HG03280 (cell line): Measurements from ENCODE around the gene FLNC.

Source experiments
- ATAC-seq: cut with Tn5 transposase; IDR thresholded peaks from one replicate; pipeline ENCODE4 v1.9.1; 2021; ENCODE audit warnings: mild to moderate bottlenecking, moderate library complexity; ENCODE audit not compliant: unreplicated experiment

Gene FLNC

DNA sequence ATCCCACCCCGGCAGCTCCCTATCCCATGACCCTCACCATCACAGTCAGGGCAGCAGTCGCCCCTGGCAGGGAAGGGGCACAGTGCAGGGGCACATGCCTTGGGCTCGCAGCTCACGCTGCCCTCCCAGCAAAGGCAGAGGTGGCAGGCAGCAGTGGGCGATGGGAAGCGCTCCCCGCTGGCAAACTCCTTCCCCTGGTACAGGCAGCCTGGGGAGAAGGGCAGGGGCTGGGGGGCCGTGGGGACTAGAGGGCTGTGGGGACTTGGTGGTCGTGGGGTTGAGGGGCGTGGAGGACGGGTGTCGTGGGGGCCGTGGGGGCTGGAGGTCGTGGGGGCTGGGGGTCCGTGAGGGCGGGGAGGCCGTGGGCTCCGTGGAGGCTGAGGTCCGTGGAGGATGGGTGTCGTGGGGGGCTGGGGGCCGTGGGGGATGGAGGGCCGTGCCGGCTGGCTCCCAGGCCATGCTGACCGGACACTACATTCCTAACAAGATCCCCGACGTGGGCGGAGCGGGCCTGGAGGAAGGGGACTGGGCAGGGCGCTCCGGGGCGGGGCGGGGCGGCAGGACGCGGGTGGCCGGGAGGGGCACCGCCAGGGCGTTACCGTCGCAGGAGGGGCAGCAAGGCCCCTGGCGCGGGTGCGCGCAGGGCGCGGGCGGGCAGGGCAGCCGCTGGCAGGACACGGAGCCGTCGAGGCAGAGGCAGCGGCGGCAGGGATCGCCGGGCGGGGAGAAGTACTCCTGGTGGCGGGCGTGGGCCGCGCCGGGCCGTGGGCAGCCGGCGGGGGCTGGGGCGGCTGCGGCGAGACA is 60.3 kb downstream of the FLNC start:
- ATAC-seq = no peak

DNA sequence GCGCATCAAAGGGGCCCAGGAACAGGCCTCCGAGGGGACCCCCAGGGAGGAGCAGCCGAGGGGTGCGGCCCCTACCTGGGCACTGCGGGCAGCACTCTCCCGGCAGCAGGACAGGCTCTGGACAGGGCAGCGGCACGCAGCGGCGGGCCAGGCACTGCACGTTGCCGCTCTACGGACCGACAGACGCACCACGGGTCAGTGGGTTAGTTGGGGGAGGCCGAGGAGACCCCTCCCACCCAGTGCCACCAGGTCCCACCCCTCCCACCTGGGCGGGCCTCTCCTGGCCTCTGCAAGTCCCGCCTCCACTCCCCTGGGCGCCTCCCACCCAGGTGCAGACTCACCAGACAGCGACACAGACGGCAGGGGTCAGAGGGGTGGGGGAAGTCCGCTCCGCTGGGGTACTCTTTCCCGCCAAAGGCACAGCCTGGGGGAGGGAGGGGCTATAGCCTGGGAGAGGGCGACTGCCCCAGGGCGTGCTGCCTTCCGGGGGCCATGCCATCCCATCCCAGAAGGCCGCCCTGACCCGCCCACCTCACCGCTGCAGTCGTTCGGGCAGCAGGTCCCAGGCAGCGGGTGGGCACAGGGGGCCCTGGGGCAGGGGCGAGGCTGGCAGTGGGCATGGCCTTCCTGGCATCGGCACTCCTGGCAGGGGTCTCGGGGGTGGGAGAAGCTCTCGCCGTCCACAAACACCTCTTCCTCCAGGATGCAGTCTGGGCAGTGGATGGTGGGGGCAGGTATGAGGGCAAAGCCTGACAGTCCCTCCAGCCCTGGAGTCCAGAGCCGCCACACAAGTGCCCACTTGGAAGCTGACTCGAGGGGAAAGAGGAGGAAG is 61.1 kb downstream of the FLNC start:
- no peak for ATAC-seq

- no peak for ATAC-seq
Observed at GRCh38 chr7:128891942-128892269, 61.7 kb downstream of the FLNC start.

DNA sequence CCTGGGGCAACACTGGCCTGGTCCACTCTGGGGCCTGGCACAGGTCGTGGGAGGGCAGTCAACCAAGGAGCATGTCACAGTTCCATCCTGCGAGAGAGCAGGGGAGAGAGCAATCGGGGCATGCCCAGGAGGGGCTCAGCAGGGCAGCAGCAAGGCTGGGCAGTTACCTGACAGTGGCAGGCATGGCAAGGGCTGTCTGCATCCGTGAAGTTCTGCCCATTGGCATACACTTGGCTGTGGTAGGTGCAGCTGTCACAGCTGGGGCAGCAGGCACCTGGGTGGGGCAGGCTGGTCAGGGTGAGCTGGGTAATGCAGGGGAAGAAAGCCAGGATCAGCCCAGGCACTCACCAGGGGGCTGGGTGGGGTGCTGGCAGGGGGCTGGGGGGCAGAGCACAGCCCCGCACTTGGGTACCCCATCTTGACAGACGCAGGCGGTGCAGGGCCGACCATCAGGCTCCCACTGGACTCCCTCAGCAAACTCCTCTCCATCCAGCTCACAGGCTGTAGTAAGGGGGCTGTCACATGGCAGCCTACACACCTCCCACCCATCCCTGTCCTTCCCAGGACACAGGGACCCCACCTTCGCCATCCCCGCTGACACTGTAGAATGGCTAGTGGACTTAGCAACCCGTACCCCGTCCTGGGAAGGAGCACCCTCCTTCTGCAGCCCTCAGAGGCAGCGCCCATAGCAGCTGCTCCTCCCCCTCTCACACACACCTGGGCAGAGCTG is 62.5 kb downstream of the FLNC start:
- ATAC-seq = no peak

DNA sequence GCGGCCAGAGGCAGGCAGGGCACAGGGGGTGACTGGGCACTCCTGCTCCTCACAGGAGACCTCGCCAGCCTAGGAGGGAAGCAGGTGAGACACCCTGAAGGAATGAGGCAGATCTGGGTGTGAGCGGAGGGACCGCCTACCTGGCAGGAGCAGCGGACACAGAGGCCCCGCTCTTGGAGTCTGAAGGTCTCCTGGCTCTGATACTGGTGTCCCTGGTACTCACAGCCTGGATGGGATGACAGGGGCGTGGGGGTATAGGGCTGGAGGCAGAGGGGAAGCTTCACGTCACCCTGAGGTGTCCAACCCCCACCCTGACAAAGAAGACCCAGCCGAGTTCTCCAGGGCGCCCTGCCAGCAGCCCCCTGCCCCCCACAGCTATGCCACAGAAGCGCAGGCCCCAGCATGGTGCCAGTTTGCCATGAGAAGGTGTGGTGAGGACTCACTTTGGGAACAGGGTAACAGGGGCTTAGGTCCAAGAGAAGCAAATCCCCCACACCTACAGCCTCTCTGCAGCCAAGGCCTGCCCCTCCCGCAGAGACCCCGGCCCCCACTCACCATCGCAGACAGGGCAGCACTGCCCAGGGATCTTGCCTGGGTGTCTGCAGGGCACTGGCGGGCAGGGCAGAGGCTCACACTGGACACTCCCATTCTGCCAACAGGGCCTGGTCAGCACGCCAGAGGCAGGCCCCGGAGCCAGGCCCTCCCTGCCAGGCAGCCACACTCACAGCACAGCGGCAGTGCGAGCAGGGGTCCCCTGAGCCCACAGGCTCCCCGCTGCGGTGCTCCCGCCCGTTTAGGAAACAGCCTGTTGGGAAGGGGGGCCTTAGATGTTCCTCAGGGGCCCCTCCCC is 63.3 kb downstream of the FLNC start:
- no peak for ATAC-seq

DNA sequence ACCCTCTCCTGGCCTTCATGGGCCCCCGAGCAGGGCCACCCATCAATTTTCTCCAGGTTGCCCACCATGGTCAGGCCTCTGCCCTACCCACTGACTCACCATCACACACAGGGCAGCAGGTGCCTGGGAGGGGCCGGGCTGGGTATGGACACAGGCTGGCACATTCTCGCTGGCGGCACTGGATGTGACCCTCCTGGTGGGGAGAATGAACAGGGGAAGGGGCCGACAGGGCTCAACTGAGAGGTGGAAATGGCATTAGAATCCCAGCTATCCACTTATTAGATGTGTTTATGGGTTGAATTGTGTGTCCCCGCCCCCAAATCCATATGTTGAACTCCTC is 63.9 kb downstream of the FLNC start:
- no peak for ATAC-seq

GRCh38 chr7:128895320-128895719 is 65.1 kb downstream of the FLNC start:
- ATAC-seq = no peak

- ATAC-seq = no peak
Observed at GRCh38 chr7:128899392-128899791, 69.2 kb downstream of the FLNC start.

DNA sequence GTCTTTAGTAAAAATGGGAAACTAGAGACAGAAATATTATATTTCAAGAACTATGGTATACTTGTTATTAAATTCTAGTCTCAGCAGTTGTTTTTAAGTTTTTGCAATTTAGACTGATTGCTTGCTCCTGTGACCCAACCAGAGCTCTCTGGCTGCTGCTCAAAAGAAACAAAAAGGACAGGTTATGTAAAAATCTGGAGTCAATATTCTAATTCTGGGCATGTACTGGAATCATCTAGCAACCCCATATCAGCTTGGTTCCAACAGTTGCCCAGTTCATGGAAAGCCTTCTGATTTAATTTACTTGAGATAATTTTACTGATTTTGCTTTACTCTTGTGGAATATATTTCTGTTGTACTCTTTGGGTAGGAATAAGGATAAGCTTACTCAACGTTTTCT is 70.0 kb downstream of the FLNC start:
- ATAC-seq = no peak

GRCh38 chr7:128902761-128903585 is 72.8 kb downstream of the FLNC start:
- ATAC-seq = no peak

- ATAC-seq = no peak
Observed at GRCh38 chr7:128903621-128904361, 73.6 kb downstream of the FLNC start.

- no peak for ATAC-seq
Observed at GRCh38 chr7:128904381-128905197, 74.4 kb downstream of the FLNC start.

DNA sequence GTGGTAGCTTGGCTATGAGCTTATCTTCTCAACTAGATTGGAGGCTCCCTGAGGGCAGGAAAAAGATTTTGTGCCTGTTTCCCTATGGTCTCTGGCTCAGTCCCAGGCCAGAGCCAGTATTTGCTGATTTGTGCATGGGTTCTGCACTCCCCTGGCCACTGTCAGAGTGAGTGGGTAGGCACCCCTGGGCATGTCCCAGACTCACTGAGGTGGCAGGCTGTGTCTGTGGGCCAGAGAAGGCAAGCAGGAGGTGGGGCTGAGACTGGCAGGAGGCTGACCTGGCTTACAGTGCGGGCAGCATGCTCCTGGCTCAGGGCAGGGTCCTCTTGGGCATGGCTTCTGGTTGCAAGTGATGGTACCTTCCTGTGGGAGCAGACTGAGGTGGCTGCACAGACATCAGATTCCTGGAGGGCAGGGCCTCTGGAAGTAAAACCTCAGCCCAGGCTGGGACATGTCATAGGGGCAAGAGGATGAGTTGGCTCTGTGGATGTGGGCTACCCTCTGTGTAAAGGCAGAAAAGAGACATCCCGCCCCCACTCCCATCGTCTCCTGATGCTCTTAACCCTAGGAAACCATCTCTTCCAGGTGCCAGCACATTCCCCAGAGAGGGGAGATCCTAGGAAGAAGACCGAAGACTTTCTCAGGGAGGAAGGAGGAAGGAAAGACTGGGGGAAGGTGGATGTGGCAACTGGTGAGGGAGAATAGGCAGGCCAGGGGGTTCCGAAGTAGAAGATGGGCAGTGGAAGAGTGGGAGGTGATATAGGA is 76.0 kb downstream of the FLNC start:
- no peak for ATAC-seq

DNA sequence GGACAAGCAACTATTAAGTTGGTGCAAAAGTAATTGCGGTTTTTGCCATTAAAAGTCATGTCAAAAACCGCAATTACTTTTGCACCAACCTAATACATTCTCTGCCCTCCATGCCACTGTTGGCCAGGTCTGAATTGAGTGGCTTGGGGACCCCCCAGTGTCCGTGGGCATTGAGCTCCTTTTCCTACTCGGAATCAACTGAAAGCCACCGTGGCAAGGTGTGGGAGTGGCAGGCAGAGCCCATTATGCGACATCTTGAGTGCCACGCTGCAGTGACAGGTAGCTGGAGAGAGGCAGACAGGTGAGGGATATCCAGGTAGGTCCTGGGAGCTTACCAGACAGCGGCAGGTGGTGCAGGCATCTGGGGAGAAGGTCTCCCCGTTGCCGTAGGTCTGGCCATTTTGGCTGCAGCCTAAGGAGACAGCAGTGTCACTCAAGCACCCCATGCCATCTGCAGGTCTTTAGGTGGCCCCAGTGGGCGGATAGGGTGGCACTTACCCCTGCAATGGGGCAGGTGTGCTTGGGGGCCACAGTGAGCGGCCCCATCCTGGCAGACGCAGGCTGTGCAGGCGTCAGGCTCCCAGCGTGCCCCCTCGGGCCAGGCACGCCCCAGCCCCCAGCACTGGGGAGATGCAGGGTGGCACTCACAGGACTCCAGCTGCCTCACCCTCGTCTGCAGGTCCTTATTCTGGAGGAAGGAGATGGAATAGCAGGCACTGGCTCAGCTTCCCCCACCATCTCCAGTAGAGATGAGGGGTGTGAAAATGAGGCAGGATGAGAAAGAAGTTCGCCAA is 76.8 kb downstream of the FLNC start:
- no peak for ATAC-seq
